SK-N-MC (cell line): Measurements from ENCODE around the gene KAT6B.

ENCODE experiments used
- EZH2 ChIP-seq: fragments of 200-600 bp; sonication (generic); IDR thresholded peaks from one replicate; pipeline ENCODE4 v1.6.1; 2017; ENCODE audit warnings: antibody characterized with exemption
- FOXP2 ChIP-seq: optimal IDR thresholded peaks from 2 replicates; pipeline ENCODE3; 2011; ENCODE audit warnings: mild to moderate bottlenecking, moderate library complexity; ENCODE audit not compliant: insufficient read depth; ENCODE audit errors: extremely low read length, control extremely low read depth
- POLR2AphosphoS5 ChIP-seq: IDR thresholded peaks from 2 replicates; pipeline ENCODE4 v1.6.1; 2012; ENCODE audit warnings: mild to moderate bottlenecking, low read depth, low read length, borderline replicate concordance

- no peak for TF ChIP-seq POLR2AphosphoS5
- TF ChIP-seq EZH2, result no peak
- no peak for TF ChIP-seq FOXP2
Measured at GRCh38 chr10:74813381-74814259, 12.8 kb upstream of the KAT6B start.
